B cell (primary cell): ENCODE measurements around the gene SMARCA4.

Experiments used
- EZH2 ChIP-seq: IDR thresholded peaks from 2 replicates; pipeline ENCODE4 v1.6.1; 2012; ENCODE audit warnings: borderline replicate concordance, low read depth, mild to moderate bottlenecking, moderate library complexity, low read length; ENCODE audit not compliant: insufficient read depth, poor library complexity, severe bottlenecking
- TF ChIP-seq, protein P1 (sequence below): fragments of 200-600 bp; IDR thresholded peaks from one replicate; pipeline ENCODE4 v1.8.0; 2022; ENCODE audit warnings: antibody characterized with exemption, mild to moderate bottlenecking

DNA sequence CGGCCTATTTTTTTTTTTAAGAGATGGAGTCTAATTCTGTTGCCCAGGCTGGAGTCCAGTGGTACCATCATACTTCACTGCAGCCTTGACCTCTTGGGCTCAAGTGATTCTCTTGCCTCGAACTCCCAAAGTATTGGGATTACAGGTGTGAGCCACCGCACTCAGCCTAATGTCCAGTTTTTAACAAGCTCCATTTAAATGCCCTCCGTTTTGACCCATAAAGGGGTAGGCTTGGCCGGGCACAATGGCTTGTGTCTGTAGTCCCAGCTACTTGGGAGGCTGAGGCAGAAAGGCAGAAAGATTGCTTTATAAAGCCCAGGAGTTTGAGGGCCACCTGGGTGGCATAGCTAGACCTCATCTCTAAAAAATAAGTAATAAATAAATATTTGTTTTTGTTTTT, 140.2 kb downstream of the SMARCA4 start:
- TF ChIP-seq EZH2: no peak
- TF ChIP-seq, protein P1, sequence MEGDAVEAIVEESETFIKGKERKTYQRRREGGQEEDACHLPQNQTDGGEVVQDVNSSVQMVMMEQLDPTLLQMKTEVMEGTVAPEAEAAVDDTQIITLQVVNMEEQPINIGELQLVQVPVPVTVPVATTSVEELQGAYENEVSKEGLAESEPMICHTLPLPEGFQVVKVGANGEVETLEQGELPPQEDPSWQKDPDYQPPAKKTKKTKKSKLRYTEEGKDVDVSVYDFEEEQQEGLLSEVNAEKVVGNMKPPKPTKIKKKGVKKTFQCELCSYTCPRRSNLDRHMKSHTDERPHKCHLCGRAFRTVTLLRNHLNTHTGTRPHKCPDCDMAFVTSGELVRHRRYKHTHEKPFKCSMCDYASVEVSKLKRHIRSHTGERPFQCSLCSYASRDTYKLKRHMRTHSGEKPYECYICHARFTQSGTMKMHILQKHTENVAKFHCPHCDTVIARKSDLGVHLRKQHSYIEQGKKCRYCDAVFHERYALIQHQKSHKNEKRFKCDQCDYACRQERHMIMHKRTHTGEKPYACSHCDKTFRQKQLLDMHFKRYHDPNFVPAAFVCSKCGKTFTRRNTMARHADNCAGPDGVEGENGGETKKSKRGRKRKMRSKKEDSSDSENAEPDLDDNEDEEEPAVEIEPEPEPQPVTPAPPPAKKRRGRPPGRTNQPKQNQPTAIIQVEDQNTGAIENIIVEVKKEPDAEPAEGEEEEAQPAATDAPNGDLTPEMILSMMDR: no peak
